K562 (cell line): Measurements from ENCODE around the gene BBLN. TPM values are rescaled to one million over a fixed set of nuclear protein-coding genes. Genes with fewer than 3 reads are reported as not detected.

Source experiments
- BCL6 ChIP-seq: fragments of 250-450 bp; sonication (Bioruptor Pico); IDR thresholded peaks from 2 replicates; pipeline ENCODE4 v1.4.0; 2020
- EZH2 ChIP-seq: IDR thresholded peaks from 2 replicates; pipeline ENCODE4 v1.6.1; 2012; ENCODE audit warnings: low read depth, mild to moderate bottlenecking, inconsistent platforms, low read length, borderline replicate concordance
- IRF2 ChIP-seq: sonication (generic); formaldehyde crosslinking; IDR thresholded peaks from 2 replicates; pipeline ENCODE4 v1.8.1; 2022; ENCODE audit warnings: mild to moderate bottlenecking, missing genetic modification reagents
- MTF1 ChIP-seq: fragments of 250-450 bp; sonication (Bioruptor Pico); IDR thresholded peaks from 2 replicates; pipeline ENCODE4 v1.9.0; 2021; ENCODE audit warnings: moderate library complexity, mild to moderate bottlenecking, inconsistent platforms, borderline replicate concordance
- NFXL1 ChIP-seq: fragments of 450-650 bp; formaldehyde crosslinking; IDR thresholded peaks from 2 replicates; pipeline ENCODE4 v1.4.0; 2021; ENCODE audit warnings: mild to moderate bottlenecking
- POLR2G ChIP-seq: fragments of 200-400 bp; formaldehyde crosslinking; IDR thresholded peaks from 2 replicates; pipeline ENCODE4 v1.6.1; 2017; ENCODE audit warnings: low read depth, mild to moderate bottlenecking, antibody characterized with exemption, low read length, moderate library complexity
- POLR2H ChIP-seq: IDR thresholded peaks from 2 replicates; pipeline ENCODE4 v1.6.1; 2016; ENCODE audit warnings: missing genetic modification characterization, low read depth, mild to moderate bottlenecking, control low read depth, missing compliant biosample characterization, moderate library complexity
- PTBP1 ChIP-seq: fragments of 200-400 bp; formaldehyde crosslinking; IDR thresholded peaks from 2 replicates; pipeline ENCODE4 v1.6.1; 2017; ENCODE audit warnings: low read depth, low read length
- SNIP1 ChIP-seq: fragments of 450-650 bp; IDR thresholded peaks from 2 replicates; pipeline ENCODE4 v1.7.1; 2017; ENCODE audit warnings: low read depth, mild to moderate bottlenecking
- SOX6 ChIP-seq: fragments of 450-650 bp; IDR thresholded peaks from 2 replicates; pipeline ENCODE4 v1.6.1; 2014; ENCODE audit warnings: mild to moderate bottlenecking
- SREBF2 ChIP-seq: sonication (generic); formaldehyde crosslinking; IDR thresholded peaks from 2 replicates; pipeline ENCODE4 v1.4.0; 2020; ENCODE audit warnings: mild to moderate bottlenecking, missing genetic modification reagents
- TCF7 ChIP-seq: sonication (generic); IDR thresholded peaks from 2 replicates; pipeline ENCODE4 v1.6.1; 2016; ENCODE audit warnings: antibody characterized with exemption, borderline replicate concordance
- USF1 ChIP-seq: sonication (generic); formaldehyde crosslinking; IDR thresholded peaks from 2 replicates; pipeline ENCODE4 v1.9.0; 2022; ENCODE audit warnings: mild to moderate bottlenecking, missing genetic modification reagents
- ZNF395 ChIP-seq: fragments of 200-800 bp; sonication (Bioruptor generic); IDR thresholded peaks from 2 replicates; pipeline ENCODE4 v1.6.1; 2017; ENCODE audit warnings: missing genetic modification characterization, missing compliant biosample characterization
- ZNF766 ChIP-seq: fragments of 200-800 bp; sonication (Bioruptor generic); conservative IDR thresholded peaks from 2 replicates; pipeline ENCODE4 v1.6.1; 2016; ENCODE audit warnings: missing genetic modification characterization, missing compliant biosample characterization
- ZZZ3 ChIP-seq: fragments of 450-650 bp; IDR thresholded peaks from 2 replicates; pipeline ENCODE4 v1.6.1; 2016; ENCODE audit warnings: antibody characterized with exemption, mild to moderate bottlenecking, moderate library complexity
- polyA plus RNA-seq, 8 experiments: library from polyadenylated mRNA; depleted of rRNA in 4 of 8; stranded (reverse) in 5 of 8; unstranded in 3 of 8; fragments of >200 nt; fragmentation: Nextera tagmentation in 2 of 8; fragmentation: Illumina TruSeq in 1 of 8; extraction: Ambion mirVana in 2 of 8; extraction: Trizol in 1 of 8; gene quantifications; 2 replicates each; pipeline versions ENCODE4 v1.2.1 to v1.2.3, GENCODE V29; 2011 to 2014; ENCODE audit warnings: inconsistent platforms in 1 of 8, missing spikeins in 1 of 8
- total RNA-seq, 7 experiments: library from RNA; depleted of rRNA in 6 of 7; stranded (reverse); fragments of >200 nt in 6 of 7; fragmentation: Illumina TruSeq in 2 of 7; extraction: Trizol in 2 of 7; gene quantifications; 2 replicates each; pipeline versions ENCODE4 v1.2.1 to v1.2.3, GENCODE V29; 2011 to 2021; ENCODE audit warnings: low replicate concordance in 1 of 7
- TF ChIP-seq, protein P1 (sequence below): sonication (generic); formaldehyde crosslinking; IDR thresholded peaks from 2 replicates; pipeline ENCODE4 v1.8.0; 2022; ENCODE audit warnings: mild to moderate bottlenecking, missing genetic modification reagents
- TF ChIP-seq, protein P2 (sequence below): fragments of 450-650 bp; formaldehyde crosslinking; IDR thresholded peaks from 2 replicates; pipeline ENCODE4 v1.4.0; 2022; ENCODE audit warnings: missing genetic modification characterization
- TF ChIP-seq, protein P3 (sequence below): fragments of 250-450 bp; sonication (Bioruptor Pico); IDR thresholded peaks from 2 replicates; pipeline ENCODE4 v1.4.0; 2020; ENCODE audit warnings: borderline replicate concordance

The BBLN gene
- total and polyA plus RNA-seq, 9 of the 15 experiments (the other 6 are each of a cell fraction or from before 2014, with no cell fraction given) = 4.2 to 331 (median 87.1) TPM

- TF ChIP-seq NFXL1 (CRISPR knock-in tag) (no peak), IRF2 (CRISPR knock-in tag) (no peak), POLR2H (no peak), SOX6 (no peak), POLR2G (no peak), MTF1 (CRISPR knock-in tag) (no peak), EZH2 (no peak), TCF7 (no peak), ZZZ3 (no peak), SNIP1 (no peak), USF1 (CRISPR knock-in tag) (peak; percentile 41; the same call in 1 of the 2 replicates), PTBP1 (no peak), SREBF2 (CRISPR knock-in tag) (no peak), BCL6 (CRISPR knock-in tag) (no peak), ZNF395 (CRISPR knock-in tag) (no peak), ZNF766 (CRISPR knock-in tag) (no peak)
- TF ChIP-seq, protein P1, sequence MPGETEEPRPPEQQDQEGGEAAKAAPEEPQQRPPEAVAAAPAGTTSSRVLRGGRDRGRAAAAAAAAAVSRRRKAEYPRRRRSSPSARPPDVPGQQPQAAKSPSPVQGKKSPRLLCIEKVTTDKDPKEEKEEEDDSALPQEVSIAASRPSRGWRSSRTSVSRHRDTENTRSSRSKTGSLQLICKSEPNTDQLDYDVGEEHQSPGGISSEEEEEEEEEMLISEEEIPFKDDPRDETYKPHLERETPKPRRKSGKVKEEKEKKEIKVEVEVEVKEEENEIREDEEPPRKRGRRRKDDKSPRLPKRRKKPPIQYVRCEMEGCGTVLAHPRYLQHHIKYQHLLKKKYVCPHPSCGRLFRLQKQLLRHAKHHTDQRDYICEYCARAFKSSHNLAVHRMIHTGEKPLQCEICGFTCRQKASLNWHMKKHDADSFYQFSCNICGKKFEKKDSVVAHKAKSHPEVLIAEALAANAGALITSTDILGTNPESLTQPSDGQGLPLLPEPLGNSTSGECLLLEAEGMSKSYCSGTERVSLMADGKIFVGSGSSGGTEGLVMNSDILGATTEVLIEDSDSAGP (CRISPR knock-in tag) = peak; percentile 49; the same call in 1 of the 2 replicates
- TF ChIP-seq, protein P2, sequence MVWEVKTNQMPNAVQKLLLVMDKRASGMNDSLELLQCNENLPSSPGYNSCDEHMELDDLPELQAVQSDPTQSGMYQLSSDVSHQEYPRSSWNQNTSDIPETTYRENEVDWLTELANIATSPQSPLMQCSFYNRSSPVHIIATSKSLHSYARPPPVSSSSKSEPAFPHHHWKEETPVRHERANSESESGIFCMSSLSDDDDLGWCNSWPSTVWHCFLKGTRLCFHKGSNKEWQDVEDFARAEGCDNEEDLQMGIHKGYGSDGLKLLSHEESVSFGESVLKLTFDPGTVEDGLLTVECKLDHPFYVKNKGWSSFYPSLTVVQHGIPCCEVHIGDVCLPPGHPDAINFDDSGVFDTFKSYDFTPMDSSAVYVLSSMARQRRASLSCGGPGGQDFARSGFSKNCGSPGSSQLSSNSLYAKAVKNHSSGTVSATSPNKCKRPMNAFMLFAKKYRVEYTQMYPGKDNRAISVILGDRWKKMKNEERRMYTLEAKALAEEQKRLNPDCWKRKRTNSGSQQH (CRISPR knock-in tag) = no peak
- TF ChIP-seq, protein P3, sequence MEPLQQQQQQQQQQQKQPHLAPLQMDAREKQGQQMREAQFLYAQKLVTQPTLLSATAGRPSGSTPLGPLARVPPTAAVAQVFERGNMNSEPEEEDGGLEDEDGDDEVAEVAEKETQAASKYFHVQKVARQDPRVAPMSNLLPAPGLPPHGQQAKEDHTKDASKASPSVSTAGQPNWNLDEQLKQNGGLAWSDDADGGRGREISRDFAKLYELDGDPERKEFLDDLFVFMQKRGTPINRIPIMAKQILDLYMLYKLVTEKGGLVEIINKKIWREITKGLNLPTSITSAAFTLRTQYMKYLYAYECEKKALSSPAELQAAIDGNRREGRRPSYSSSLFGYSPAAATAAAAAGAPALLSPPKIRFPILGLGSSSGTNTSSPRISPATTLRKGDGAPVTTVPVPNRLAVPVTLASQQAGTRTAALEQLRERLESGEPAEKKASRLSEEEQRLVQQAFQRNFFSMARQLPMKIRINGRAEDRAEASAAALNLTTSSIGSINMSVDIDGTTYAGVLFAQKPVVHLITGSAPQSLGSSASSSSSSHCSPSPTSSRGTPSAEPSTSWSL (CRISPR knock-in tag) = no peak
- TF ChIP-seq, all 486 proteins: peak for 5
Measured at GRCh38 chr9:128180001-128180400, 19.9 kb downstream of the BBLN start (continued).
